ENCODE data around the gene LCN15.
"Not testable (repeated sequence)": the region's sequence is repeated elsewhere in the genome, so short reads cannot be mapped to it uniquely, and the experiment has no call there.

LCN15 gene

GRCh38 chr9:136794281-136794999, 30.1 kb upstream of the LCN15 start:
- no peak for DNase-seq (ENCODE audit: low read depth)

- DNase-seq (ENCODE audit: low read depth): no peak
These were observed 29.0 kb upstream of the LCN15 start for GRCh38 chr9:136793086-136793946.

GRCh38 chr9:136792321-136793085, 28.2 kb upstream of the LCN15 start:
- DNase-seq (ENCODE audit: low read depth): no peak

DNA sequence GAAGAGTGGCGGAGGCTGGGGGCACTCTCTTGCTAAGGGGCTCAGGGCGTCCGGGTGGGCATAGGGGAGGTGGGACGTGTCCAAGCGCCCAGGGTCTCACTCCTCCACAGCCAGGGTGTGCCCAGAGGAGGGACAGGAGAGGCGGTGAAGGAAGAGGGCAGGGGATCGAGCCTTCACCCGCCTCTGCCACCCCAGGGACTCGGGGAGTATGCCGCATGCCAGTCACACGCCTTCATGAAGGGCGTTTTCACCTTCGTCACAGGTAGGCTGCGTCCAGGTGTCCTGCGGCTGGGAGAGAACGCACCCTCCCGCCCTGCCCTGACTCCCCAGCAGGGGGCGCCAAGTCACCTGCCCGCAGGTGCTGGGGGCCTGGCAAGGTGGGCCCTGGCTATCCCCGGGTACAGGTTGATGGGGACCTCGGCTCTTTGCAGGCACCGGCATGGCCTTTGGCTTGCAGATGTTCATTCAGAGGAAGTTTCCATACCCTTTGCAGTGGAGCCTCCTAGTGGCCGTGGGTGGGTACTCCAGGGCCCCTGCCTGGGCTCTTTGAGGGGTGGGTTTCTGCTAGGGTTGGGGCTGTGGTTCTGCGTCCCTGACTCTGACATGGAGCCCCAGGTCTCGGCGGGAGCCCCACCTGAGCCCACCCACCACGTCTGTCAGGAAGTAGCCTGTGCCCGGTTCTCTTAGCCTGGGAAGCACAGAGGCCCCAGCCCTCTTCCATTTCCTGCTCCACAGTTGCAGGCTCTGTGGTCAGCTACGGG, 27.4 kb upstream of the LCN15 start:
- no peak for DNase-seq (ENCODE audit: low read depth)

DNA sequence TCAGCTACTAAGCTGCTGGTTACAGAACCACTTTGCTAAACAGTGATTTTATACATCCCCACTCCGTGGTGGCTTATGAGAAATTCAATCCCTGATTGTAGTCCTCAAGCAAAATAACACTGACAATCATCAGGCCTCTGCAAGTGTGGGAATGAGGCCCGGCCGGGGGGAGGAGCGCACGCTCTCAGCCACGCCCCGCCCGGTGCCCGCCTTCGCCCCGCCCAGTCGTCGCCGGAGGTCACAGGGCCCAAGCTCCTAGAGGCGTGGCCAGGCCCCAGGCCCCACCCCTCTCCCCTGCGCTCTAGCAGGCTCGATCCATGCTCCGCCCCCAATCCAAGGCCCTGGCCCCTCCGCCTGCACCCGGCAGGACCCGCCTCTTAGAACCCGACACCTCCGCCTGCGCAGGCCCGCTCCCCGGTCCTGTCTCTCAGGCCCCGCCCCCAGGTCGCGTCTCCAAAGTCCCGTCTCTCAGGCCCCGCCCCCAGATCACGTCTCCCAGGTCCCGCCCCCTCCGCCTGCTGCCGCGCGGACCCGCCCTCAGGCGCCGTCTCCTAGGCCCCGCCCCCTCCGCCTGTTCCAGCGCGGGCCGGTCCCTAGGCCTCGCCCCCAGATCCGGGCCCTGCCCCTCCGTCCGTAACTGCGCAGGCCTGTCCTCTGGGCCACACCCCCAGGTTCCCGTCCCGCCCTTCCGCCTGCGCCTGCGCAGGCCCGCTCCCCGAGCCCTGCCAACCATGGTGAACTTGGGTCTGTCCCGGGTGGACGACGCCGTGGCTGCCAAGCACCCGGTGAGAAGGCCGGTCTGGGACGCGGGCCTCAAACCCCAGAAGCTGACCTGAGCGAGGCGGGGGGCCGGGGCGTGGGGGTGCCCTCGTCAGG, 26.6 kb upstream of the LCN15 start, which contains the start of gene TMEM141:
Gene TMEM141, plus strand, starts transcription at position 705 of the 876 bp plus-strand sequence. Its CDS starts 27 bp downstream, at position 732.
- DNase-seq (ENCODE audit: low read depth): peak; percentile 96

DNA sequence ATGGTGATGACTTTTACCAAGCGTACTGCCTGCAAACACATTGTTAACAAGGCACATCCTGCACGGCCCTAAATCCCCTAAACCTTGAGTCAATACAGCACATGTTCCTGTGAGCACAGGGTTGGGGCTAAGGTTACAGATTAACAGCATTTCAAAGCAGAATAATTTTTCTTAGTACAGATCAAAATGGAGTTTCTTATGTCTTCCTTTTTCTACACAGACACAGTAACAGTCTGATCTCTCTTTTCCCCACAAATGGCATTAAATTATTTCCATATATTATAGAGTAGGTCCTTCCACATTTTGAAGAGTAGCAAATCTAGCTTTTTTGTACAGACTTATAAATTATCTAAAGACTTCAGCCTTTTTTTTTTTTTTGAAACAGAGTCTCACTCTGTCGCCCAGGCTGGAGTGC, 25.2 kb upstream of the LCN15 start:
- no peak for DNase-seq (ENCODE audit: low read depth)

DNA sequence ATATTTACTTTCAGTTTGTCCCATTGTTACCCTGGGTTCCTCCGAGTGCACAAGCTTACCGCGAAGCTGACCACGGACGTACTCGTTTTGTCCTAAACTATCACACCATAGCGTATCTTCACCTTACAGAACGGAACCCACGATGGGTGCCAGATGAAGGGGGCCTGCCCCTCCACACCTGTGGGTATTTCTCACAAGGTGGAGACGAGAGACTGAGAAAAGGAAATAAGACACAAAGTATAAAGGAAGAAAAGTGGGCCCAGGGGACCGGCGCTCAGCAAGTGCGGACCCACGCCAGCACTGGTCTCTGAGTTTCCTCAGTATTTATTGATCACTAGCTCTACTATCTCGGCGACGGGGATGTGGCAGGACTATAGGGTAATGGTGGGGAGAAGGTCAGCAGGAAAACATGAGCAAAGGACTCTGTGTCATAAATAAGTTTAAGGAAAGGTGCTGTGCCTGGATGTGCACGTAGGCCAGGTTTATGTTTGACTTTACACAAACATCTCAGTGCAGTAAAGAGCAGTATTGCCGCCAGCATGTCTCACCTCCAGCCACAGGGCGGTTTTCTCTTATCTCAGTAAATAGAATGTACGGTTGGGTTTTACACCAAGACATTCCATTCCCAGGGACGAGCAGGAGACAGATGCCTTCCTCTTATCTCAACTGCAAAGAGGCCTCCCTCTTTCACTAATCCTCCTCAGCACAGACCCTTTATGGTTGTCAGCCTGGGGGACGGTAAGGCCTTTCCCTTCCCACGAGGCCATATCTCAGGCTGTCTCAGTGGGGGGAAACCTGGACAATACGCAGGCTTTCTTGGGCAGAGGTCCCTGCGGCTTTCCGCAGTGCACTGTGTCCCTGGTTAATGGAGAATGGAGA, 24.6 kb upstream of the LCN15 start:
- not testable (repeated sequence) for DNase-seq (ENCODE audit: low read depth)

DNA sequence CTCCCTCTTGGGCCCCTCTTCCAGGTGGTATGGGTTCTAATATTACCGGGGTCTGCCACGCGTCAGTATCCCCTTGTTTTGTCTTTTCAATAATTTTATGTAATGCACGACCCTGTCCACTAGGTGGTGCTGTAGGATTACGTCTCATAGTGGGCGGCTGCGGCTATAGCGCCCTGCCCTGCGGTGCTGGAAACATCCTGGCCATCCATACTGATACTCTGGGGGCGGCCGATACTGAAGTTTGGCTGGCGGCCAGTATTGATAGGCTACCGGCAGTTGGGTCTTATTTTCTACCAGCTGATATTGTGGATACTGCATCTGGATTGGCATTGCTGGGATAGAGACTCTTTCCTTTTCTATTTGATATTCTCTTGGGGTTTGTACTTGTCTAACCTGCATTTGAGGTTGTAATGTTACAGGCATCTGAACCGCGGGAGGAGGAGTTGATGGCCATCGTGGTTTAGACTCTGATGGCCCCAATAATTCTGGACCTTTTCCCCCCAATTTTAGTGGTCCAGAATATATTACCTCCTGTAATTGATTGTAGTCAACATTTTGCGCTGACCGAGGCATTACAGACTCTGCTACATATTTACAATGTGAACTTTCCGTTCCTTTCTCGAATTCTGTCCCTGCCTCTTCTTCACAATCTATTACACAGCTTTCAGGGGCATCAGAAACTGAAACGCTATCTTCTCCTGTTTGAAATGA, 23.5 kb upstream of the LCN15 start:
- DNase-seq (ENCODE audit: low read depth): peak; percentile 24

DNA sequence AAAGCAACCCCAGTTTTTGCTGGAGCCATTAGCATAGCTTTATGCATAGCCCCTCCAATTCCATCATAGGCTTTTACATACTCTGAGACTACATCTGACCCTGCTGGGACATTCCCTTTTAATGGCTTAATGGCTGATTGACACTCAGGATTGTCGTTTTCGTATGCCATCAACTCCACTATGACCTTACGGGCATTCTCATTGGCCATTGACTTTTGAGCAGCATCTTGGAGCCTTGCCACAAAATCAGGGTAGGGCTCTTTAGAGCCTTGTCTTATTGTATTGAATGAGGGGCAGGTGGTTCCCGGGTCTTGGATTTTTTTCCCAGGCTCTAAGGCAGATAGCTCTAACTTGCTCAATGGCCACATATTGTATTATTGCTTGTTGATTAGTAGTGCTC, 22.7 kb upstream of the LCN15 start:
- DNase-seq (ENCODE audit: low read depth): not testable (repeated sequence)

- no peak for DNase-seq (ENCODE audit: low read depth)
These were observed 22.1 kb upstream of the LCN15 start for GRCh38 chr9:136786451-136786850.

GRCh38 chr9:136785565-136786355, 21.4 kb upstream of the LCN15 start:
- DNase-seq (ENCODE audit: low read depth): not testable (repeated sequence)

DNA sequence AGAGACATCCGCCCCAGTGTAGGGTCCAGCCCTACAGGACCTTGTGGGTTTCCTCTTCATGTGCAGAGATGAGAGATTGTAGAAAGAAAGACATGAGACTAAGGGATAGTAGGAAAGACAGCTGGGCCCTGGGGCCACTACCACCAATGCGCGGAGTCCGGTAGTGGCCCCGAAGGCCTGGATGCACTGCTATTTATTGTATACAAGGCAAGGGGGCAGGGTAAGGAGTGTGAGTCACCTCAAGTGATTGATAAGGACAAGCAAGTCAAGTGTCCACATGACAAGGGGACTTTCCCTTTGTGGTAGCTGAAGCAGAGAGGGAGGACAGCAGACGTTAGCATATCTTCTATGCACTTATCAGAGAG, 20.7 kb upstream of the LCN15 start:
- DNase-seq (ENCODE audit: low read depth): no peak

GRCh38 chr9:136784249-136784996, 20.1 kb upstream of the LCN15 start:
- no peak for DNase-seq (ENCODE audit: low read depth)

GRCh38 chr9:136782452-136782851, 18.1 kb upstream of the LCN15 start:
- DNase-seq (ENCODE audit: low read depth): no peak

- DNase-seq (ENCODE audit: low read depth): no peak
These were observed 15.5 kb upstream of the LCN15 start for GRCh38 chr9:136779808-136780207.

GRCh38 chr9:136777359-136777758, 13.0 kb upstream of the LCN15 start:
- no peak for DNase-seq (ENCODE audit: low read depth)

- no peak for DNase-seq (ENCODE audit: low read depth)
These were observed 12.6 kb upstream of the LCN15 start for GRCh38 chr9:136776947-136777346.
